IMR-90 (cell line): ENCODE results near the gene KDM2A. TPM values are rescaled to one million over a fixed set of nuclear protein-coding genes. Genes with fewer than 3 reads are reported as not detected.

Experiments
- ATAC-seq: fragments of 200-7000 bp; cut with Tn5 transposase; 2 replicates; pipeline ENCODE4 v1.9.1; 2020; ENCODE audit warnings: low read depth, mild to moderate bottlenecking, moderate library complexity
- BruUV-seq: library from RNA; stranded (reverse); fragments of 400-500 nt; replicated peaks from 2 replicates; lab custom pipeline; 2021; lab: Mats Ljungman, UMichigan
- CTCF ChIA-PET: fragments of 300-600 bp; formaldehyde crosslinking; extraction: SDS; loops from one replicate; lab custom pipeline; 2021; ENCODE audit warnings: antibody characterized with exemption; lab: Yijun Ruan, JAX
- POLR2A ChIA-PET: fragments of 300-600 bp; sonication (Branson Sonifier 250); formaldehyde crosslinking; loops from one replicate; lab custom pipeline; 2022; ENCODE audit warnings: antibody characterized with exemption; ENCODE audit not compliant: unreplicated experiment; lab: Charles Lee
- DNase-seq: peaks from one replicate; pipeline ENCODE4 v3.0.0; 2013
- H2AFZ ChIP-seq: replicated peaks from 2 replicates; pipeline ENCODE3; 2013; ENCODE audit warnings: low read length, mild to moderate bottlenecking; ENCODE audit not compliant: poor library complexity
- H2AK5ac ChIP-seq: 2 replicates; pipeline ENCODE4 v1.6.1; 2013; ENCODE audit warnings: low read depth, low read length, inconsistent platforms
- H2AK9ac ChIP-seq: replicated peaks from 2 replicates; pipeline ENCODE3; 2013; ENCODE audit warnings: mild to moderate bottlenecking, low read depth, low read length, moderate library complexity; ENCODE audit not compliant: poor library complexity
- H2BK120ac ChIP-seq: 2 replicates; pipeline ENCODE4 v1.6.1; 2013; ENCODE audit warnings: low read depth, low read length, inconsistent platforms
- H2BK15ac ChIP-seq: 3 replicates; pipeline ENCODE4 v1.6.1; 2013; ENCODE audit warnings: low read depth, low read length, inconsistent platforms
- H2BK20ac ChIP-seq: 2 replicates; pipeline ENCODE4 v1.6.1; 2013; ENCODE audit warnings: low read depth, mild to moderate bottlenecking, inconsistent platforms, low read length, moderate library complexity
- H2BK5ac ChIP-seq: 2 replicates; pipeline ENCODE4 v1.6.1; 2013; ENCODE audit warnings: mild to moderate bottlenecking, low read depth, low read length, inconsistent platforms; ENCODE audit not compliant: poor library complexity, severe bottlenecking
- H3K14ac ChIP-seq: replicated peaks from 2 replicates; pipeline ENCODE4 v1.6.1; 2013; ENCODE audit warnings: low read depth, low read length, inconsistent platforms
- H3K18ac ChIP-seq: 2 replicates; pipeline ENCODE4 v1.6.1; 2013; ENCODE audit warnings: low read depth, low read length, control low read depth
- H3K23ac ChIP-seq: 2 replicates; pipeline ENCODE4 v1.6.1; 2013; ENCODE audit warnings: low read depth, low read length, inconsistent platforms
- H3K27ac ChIP-seq: 2 replicates; pipeline ENCODE4 v1.5.1; 2013; ENCODE audit warnings: mild to moderate bottlenecking, control low read depth, low read length; ENCODE audit not compliant: insufficient read depth
- H3K27me3 ChIP-seq: 2 replicates; pipeline ENCODE4 v1.6.1; 2013; ENCODE audit warnings: low read length; ENCODE audit not compliant: control insufficient read depth, insufficient read depth
- H3K36me3 ChIP-seq: 2 replicates; pipeline ENCODE4 v1.6.1; 2013; ENCODE audit warnings: low read length, mixed read lengths; ENCODE audit not compliant: control insufficient read depth, insufficient read depth
- H3K4ac ChIP-seq: 2 replicates; pipeline ENCODE4 v1.6.1; 2013; ENCODE audit warnings: low read depth, low read length, inconsistent platforms
- H3K4me1 ChIP-seq: 2 replicates; pipeline ENCODE4 v1.6.1; 2013; ENCODE audit warnings: low read length, mixed read lengths; ENCODE audit not compliant: control insufficient read depth, insufficient read depth
- H3K4me2 ChIP-seq: 2 replicates; pipeline ENCODE4 v1.6.1; 2013; ENCODE audit warnings: low read depth, mild to moderate bottlenecking, control low read depth, low read length, moderate library complexity
- H3K4me3 ChIP-seq: 2 replicates; pipeline ENCODE4 v1.5.1; 2013; ENCODE audit warnings: low read depth, mild to moderate bottlenecking, control low read depth, low read length, moderate library complexity; ENCODE audit not compliant: insufficient read depth
- H3K56ac ChIP-seq: 2 replicates; pipeline ENCODE4 v1.6.1; 2013; ENCODE audit warnings: low read length, inconsistent platforms; ENCODE audit not compliant: insufficient read depth; ENCODE audit errors: extremely low read depth
- H3K79me1 ChIP-seq, 2 experiments: 2 replicates each; pipeline ENCODE4 v1.6.1; 2013; ENCODE audit warnings: low read length in 2 of 2, inconsistent platforms in 1 of 2, low read depth in 1 of 2
- H3K9ac ChIP-seq: 2 replicates; pipeline ENCODE4 v1.6.1; 2013; ENCODE audit warnings: low read depth, low read length, control low read depth
- H3K9me1 ChIP-seq: 2 replicates; pipeline ENCODE4 v1.6.1; 2013; ENCODE audit warnings: low read length, inconsistent platforms; ENCODE audit not compliant: insufficient read depth
- H3K9me3 ChIP-seq: 2 replicates; pipeline ENCODE4 v1.6.1; 2013; ENCODE audit warnings: low read length; ENCODE audit not compliant: control insufficient read depth, insufficient read depth
- H4K20me1 ChIP-seq: 2 replicates; pipeline ENCODE4 v1.6.1; 2013; ENCODE audit warnings: low read length, inconsistent platforms; ENCODE audit not compliant: insufficient read depth
- H4K5ac ChIP-seq: 2 replicates; pipeline ENCODE4 v1.6.1; 2013; ENCODE audit warnings: mild to moderate bottlenecking, low read depth, low read length, control low read depth
- H4K8ac ChIP-seq, 2 experiments: 2 replicates each; pipeline ENCODE4 v1.6.1; 2013; ENCODE audit warnings: low read depth in 2 of 2, low read length in 2 of 2, control low read depth in 1 of 2, inconsistent platforms in 1 of 2
- H4K91ac ChIP-seq: 2 replicates; pipeline ENCODE4 v1.6.1; 2013; ENCODE audit warnings: low read depth, low read length, inconsistent platforms; ENCODE audit not compliant: insufficient read depth
- CEBPB ChIP-seq: IDR thresholded peaks from 2 replicates; pipeline ENCODE4 v1.6.1; 2012; ENCODE audit warnings: low read depth, low read length, improper control_type of control experiment
- CHD1 ChIP-seq: IDR thresholded peaks from 2 replicates; pipeline ENCODE4 v1.6.1; 2012; ENCODE audit warnings: low read depth, low read length, improper control_type of control experiment
- ELK1 ChIP-seq: fragments of 150-350 bp; IDR thresholded peaks from 2 replicates; pipeline ENCODE4 v1.6.1; 2016; ENCODE audit warnings: low read depth, mild to moderate bottlenecking, low read length, moderate library complexity, borderline replicate concordance
- MAFK ChIP-seq: IDR thresholded peaks from 2 replicates; pipeline ENCODE4 v1.6.1; 2012; ENCODE audit warnings: low read depth, low read length, improper control_type of control experiment
- MAZ ChIP-seq: IDR thresholded peaks from 2 replicates; pipeline ENCODE4 v1.6.1; 2012; ENCODE audit warnings: low read depth, mild to moderate bottlenecking, low read length, improper control_type of control experiment, moderate library complexity, borderline replicate concordance
- MXI1 ChIP-seq: IDR thresholded peaks from 2 replicates; pipeline ENCODE4 v1.6.1; 2012; ENCODE audit warnings: low read depth, mild to moderate bottlenecking, low read length, moderate library complexity, borderline replicate concordance
- NFE2L2 ChIP-seq: fragments of 150-350 bp; IDR thresholded peaks from 2 replicates; pipeline ENCODE4 v1.6.1; 2016; ENCODE audit warnings: low read depth, mild to moderate bottlenecking, low read length
- POLR2A ChIP-seq: IDR thresholded peaks from 2 replicates; pipeline ENCODE4 v1.6.1; 2012; ENCODE audit warnings: mild to moderate bottlenecking, low read depth, low read length
- RCOR1 ChIP-seq: IDR thresholded peaks from 2 replicates; pipeline ENCODE4 v1.6.1; 2012; ENCODE audit warnings: mild to moderate bottlenecking, low read length, improper control_type of control experiment; ENCODE audit not compliant: insufficient replicate concordance
- RFX5 ChIP-seq: IDR thresholded peaks from 2 replicates; pipeline ENCODE4 v1.8.0; 2012; ENCODE audit warnings: low read depth, mild to moderate bottlenecking, low read length, moderate library complexity
- SMC3 ChIP-seq: fragments of 150-350 bp; IDR thresholded peaks from 2 replicates; pipeline ENCODE4 v1.6.1; 2016; ENCODE audit warnings: low read depth, mild to moderate bottlenecking, antibody characterized with exemption, low read length, moderate library complexity
- USF2 ChIP-seq: fragments of 150-350 bp; IDR thresholded peaks from 2 replicates; pipeline ENCODE4 v1.6.1; 2017; ENCODE audit warnings: mild to moderate bottlenecking, antibody characterized with exemption, low read length, low read depth
- WGBS, 2 experiments: methylation state at CpG; one replicate each; pipeline versions ENCODE4 v1.1.5 to v1.1.7; 2013; ENCODE audit warnings: missing lambda C conversion rate in 2 of 2; ENCODE audit not compliant: insufficient read length in 1 of 2; ENCODE audit errors: extremely low coverage in 2 of 2; 5-methylcytosine and 5-hydroxymethylcytosine counted together
- dilution Hi-C: fragments of 300-500 bp; cut with HindIII; formaldehyde crosslinking; loops from one replicate; pipeline ENCODE4 v1.14.3; 2018; ENCODE audit warnings: low sequenced_read_pairs; ENCODE audit not compliant: unreplicated experiment
- in situ Hi-C: fragments of 300-500 bp; cut with MboI; formaldehyde crosslinking; loops from 3 replicates; pipeline ENCODE4 v1.14.3; 2019; ENCODE audit warnings: low sequenced_read_pairs, inconsistent platforms, mixed read lengths
- intact Hi-C: fragments of 100-400 bp; cut with micrococcal nuclease; formaldehyde crosslinking; loops from 2 replicates; pipeline ENCODE4 v1.10.0; 2022
- polyA plus RNA-seq, 3 experiments: library from polyadenylated mRNA; depleted of rRNA; stranded (reverse); fragments of >200 nt; gene quantifications; 2 replicates each; pipeline ENCODE4 v1.2.3, GENCODE V29; 2012; ENCODE audit warnings: low replicate concordance in 1 of 3
- total RNA-seq: library from RNA; depleted of rRNA; stranded (reverse); fragments of >200 nt; gene quantifications from 2 replicates; pipeline ENCODE4 v1.2.3, GENCODE V29; 2012
- TF ChIP-seq, protein P1 (sequence below): conservative IDR thresholded peaks from 2 replicates; pipeline ENCODE4 v1.5.1; 2012; ENCODE audit warnings: mild to moderate bottlenecking, low read depth, low read length, improper control_type of control experiment

Gene KDM2A
- total and polyA plus RNA-seq, 2 of the 4 experiments (the other 2 are of a cell fraction), result 26.7 to 42.6 TPM

- peak overlapping the region; percentile 71 for H3K23ac ChIP-seq
- H3K4ac ChIP-seq, result peak overlapping the region; percentile 45; the same call in 1 of the 2 replicates
- H3K18ac ChIP-seq, result no peak overlapping the region
- peak overlapping the region; percentile 6; the same call in 1 of the 2 replicates for H2BK120ac ChIP-seq
- no peaks in the 10 kb centered on the region for H3K9me3 ChIP-seq
- peaks cover 35% of the 10 kb centered on the region for H3K4me1 ChIP-seq
- H4K8ac ChIP-seq, result peak overlapping the region; percentile 26 to 54; a peak in 2 of 4 replicates
- dilution Hi-C loops (no loop called here), in situ Hi-C loops (no loop called here), intact Hi-C loops (no loop called here)
- peaks cover 10% of the 10 kb centered on the region; the same call in 1 of the 2 replicates for H3K36me3 ChIP-seq
- ChIA-PET POLR2A (interaction anchor here (0.5 kb wide), 1 partner anchor 132 kb away, joined by 4 read pairs; the partner anchor contains the start of gene PPP1CA), CTCF (no interaction called here)
- peak overlapping the region; percentile 73 for H2AK9ac ChIP-seq
- no peak overlapping the region for H3K4me3 ChIP-seq
- ATAC-seq, result no peak
- H3K56ac ChIP-seq, result no peak overlapping the region
- 31% methylated on average over 4 of the region's 15 CpGs; no CpG with 5 or more reads in 1 of the 2 experiments for WGBS, 2 experiments
- H3K4me2 ChIP-seq, result peak overlapping the region; percentile 57
- H2AFZ ChIP-seq, result peak overlapping the region; percentile 65
- H3K14ac ChIP-seq, result 0 out of 2 replicates have a peak overlapping the region, but pooled peaks have one; percentile 76
- DNase-seq, result no peak
- H3K9me1 ChIP-seq, result peaks cover 40% of the 10 kb centered on the region
- peak overlapping the region; percentile 48 for H3K27ac ChIP-seq
- H3K27me3 ChIP-seq, result no peaks in the 10 kb centered on the region
- H4K91ac ChIP-seq, result no peak overlapping the region
- H4K20me1 ChIP-seq, result peaks cover 44% of the 10 kb centered on the region
- peak overlapping the region; percentile 54 for H3K9ac ChIP-seq
- no peak overlapping the region for H2BK5ac ChIP-seq
- H4K5ac ChIP-seq, result peak overlapping the region; percentile 21; the same call in 1 of the 2 replicates
- peaks cover 21 to 84% of the 10 kb centered on the region in 2 experiments; a peak in 3 of 4 replicates for H3K79me1 ChIP-seq
- H2AK5ac ChIP-seq, result peak overlapping the region; percentile 8; the same call in 1 of the 2 replicates
- no peak overlapping the region for H2BK15ac ChIP-seq
- no TSS peak for BruUV-seq
- no peak overlapping the region for H2BK20ac ChIP-seq
- TF ChIP-seq CEBPB (no peak), MAFK (no peak), SMC3 (no peak), ELK1 (no peak), MXI1 (no peak), RFX5 (no peak), USF2 (no peak), NFE2L2 (no peak), MAZ (no peak), CHD1 (no peak), POLR2A (no peak), RCOR1 (no peak)
- TF ChIP-seq, protein P1, sequence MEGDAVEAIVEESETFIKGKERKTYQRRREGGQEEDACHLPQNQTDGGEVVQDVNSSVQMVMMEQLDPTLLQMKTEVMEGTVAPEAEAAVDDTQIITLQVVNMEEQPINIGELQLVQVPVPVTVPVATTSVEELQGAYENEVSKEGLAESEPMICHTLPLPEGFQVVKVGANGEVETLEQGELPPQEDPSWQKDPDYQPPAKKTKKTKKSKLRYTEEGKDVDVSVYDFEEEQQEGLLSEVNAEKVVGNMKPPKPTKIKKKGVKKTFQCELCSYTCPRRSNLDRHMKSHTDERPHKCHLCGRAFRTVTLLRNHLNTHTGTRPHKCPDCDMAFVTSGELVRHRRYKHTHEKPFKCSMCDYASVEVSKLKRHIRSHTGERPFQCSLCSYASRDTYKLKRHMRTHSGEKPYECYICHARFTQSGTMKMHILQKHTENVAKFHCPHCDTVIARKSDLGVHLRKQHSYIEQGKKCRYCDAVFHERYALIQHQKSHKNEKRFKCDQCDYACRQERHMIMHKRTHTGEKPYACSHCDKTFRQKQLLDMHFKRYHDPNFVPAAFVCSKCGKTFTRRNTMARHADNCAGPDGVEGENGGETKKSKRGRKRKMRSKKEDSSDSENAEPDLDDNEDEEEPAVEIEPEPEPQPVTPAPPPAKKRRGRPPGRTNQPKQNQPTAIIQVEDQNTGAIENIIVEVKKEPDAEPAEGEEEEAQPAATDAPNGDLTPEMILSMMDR, result no peak
Observed at GRCh38 chr11:67269401-67270255, 150.6 kb downstream of the KDM2A start.
